DLD1 (cell line): ENCODE results near the gene LHX8.
"Not testable (repeated sequence)": the region's sequence is repeated elsewhere in the genome, so short reads cannot be mapped to it uniquely, and the experiment has no call there.

ENCODE experiments used
- in situ Hi-C: cut with HindIII; loops from 2 replicates; pipeline ENCODE4 v1.10.0; 2017; ENCODE audit warnings: low sequenced_read_pairs

LHX8 gene

DNA sequence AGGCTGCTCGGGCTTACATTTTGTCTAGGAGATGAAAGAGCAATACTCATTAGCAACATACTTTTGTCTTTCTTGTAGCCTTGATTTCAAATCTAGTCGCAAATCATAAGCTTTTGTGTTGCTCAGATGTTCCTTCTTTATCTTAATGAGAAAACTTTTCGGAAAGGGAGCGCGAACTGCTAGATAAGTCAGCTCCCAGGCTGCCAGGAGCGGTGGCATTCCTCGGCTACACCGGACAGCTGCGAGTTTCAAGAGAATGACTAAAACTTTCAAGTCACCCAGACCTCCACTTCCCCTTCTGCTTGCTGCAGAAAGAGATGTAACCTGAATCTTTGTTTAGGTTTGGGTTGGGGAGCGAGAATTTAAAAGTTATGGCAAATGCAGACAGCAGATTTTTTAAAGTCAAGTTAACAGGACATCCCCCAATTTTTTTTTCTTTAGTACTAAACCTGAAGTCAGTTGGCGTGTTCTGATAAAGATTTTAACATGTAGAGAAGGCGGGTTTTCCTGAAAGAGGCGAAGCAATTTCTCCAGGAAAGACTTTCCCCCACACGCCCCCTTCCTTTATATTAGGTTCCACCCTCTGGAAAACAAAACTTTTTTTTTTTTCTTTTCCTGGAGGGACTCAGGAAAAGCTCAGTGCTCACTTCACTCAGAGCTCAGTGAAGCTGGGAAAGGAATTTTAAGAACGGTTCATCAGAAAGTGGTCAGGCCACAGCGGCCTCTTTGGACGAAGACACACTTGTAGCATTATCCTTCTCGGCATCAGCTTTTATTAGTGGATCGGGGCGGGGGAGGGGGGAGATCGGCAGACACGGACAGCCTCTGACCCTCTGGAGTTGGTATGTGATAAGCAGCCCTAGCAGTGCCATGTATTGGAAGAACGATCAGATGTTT is at the start of gene LHX8:
LHX8 (plus strand) TSS at position 639 of the 897 bp plus-strand sequence. CDS start 2,227 bp downstream, outside the sequence.
- in situ Hi-C loops = no loop called here

DNA sequence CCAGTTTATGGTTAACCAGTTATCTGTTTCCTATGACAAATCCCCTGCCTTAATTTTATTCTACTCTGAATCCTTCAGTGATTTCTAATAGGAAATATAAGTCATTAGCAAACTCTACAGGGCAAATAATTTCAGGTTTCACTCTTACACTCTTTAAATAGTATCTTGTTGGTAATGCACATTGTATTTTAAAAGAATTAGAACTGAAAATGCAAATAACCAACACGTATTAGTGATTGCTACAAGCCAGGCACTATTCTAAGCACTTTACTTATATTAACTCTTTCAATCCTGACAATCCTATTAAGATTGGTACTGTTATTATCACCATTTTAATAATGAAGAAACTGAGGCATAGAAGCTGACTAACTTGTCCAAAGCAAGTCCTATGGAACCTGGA is 48.3 kb upstream of the LHX8 start:
- in situ Hi-C loops = no loop called here

- in situ Hi-C loops = no loop called here
These were observed 46.9 kb upstream of the LHX8 start for GRCh38 chr1:75087278-75087677.

DNA sequence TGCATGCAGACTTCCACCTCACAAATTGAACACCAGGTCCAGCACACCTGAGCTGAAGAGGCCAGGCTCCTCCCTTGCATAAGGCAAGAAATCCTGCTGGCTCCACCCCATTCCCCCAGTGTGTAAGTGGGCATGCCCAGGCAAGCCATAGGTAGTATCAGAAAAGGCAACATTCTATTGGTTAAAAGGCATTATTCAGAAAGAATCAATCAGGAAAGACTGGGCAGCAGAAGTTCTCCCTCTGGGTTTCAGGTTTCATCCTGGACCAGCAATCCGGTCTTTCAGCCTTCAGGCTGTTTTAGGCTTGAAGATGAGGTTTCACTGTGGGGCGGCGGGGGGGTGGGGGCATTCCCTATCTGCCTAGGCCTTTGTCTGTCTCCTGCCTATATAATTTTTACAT is 42.0 kb upstream of the LHX8 start:
- in situ Hi-C loops = no loop called here

DNA sequence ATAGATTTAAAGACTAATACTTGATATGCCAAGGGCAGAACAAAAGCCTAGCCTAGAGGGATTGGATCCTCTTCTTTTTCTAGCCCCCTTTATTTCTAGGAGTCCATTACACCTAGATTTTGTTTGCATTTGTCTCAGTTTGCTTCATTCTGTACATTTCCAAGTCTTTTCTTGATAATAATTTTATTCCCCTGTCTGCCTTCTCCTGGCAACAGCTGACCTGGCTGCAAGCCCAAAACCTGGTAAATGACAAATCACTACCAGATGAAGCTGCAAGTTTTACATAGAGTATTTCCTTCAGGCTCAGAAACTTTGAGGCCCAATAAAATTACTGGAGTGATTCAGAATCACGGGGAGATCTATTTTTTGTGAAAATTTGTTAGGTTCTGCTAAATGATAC is 36.5 kb upstream of the LHX8 start:
- in situ Hi-C loops = no loop called here

GRCh38 chr1:75099581-75099980 is 34.6 kb upstream of the LHX8 start:
- in situ Hi-C loops = no loop called here

GRCh38 chr1:75100481-75101092 is 33.6 kb upstream of the LHX8 start:
- in situ Hi-C loops = no loop called here

- in situ Hi-C loops = not testable (repeated sequence)
These were observed 21.7 kb upstream of the LHX8 start for GRCh38 chr1:75112362-75112951.

GRCh38 chr1:75115654-75116053 is 18.5 kb upstream of the LHX8 start:
- in situ Hi-C loops = no loop called here

- in situ Hi-C loops = no loop called here
These were observed 10.4 kb upstream of the LHX8 start for GRCh38 chr1:75123756-75124155.

GRCh38 chr1:75124510-75124909 is 9.7 kb upstream of the LHX8 start:
- in situ Hi-C loops = no loop called here

GRCh38 chr1:75125161-75125726 is 8.9 kb upstream of the LHX8 start:
- in situ Hi-C loops = no loop called here

DNA sequence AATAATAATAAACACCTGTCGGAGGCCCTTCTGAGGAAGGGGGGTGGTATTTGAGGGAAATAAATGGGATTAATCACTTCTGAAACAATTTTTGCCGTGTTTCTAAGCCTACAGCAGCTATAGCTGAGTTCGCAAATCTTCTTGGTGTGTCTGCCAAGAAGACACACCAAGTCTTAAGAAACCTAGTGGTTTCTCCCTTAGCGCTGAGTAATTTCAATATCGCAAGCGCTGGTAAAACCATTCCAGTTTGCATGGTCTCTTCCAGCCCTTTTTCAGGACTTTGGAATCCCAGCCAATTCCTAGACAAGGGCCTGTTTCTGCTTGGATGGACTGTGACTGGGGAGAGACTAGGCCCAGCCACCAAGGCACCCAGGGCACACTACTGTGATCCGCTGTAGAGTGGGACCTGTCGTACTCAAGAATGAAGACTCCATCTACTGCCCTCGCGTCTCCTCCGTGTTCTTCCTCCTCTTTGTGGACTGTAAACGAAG is 7.5 kb upstream of the LHX8 start:
- in situ Hi-C loops = no loop called here

DNA sequence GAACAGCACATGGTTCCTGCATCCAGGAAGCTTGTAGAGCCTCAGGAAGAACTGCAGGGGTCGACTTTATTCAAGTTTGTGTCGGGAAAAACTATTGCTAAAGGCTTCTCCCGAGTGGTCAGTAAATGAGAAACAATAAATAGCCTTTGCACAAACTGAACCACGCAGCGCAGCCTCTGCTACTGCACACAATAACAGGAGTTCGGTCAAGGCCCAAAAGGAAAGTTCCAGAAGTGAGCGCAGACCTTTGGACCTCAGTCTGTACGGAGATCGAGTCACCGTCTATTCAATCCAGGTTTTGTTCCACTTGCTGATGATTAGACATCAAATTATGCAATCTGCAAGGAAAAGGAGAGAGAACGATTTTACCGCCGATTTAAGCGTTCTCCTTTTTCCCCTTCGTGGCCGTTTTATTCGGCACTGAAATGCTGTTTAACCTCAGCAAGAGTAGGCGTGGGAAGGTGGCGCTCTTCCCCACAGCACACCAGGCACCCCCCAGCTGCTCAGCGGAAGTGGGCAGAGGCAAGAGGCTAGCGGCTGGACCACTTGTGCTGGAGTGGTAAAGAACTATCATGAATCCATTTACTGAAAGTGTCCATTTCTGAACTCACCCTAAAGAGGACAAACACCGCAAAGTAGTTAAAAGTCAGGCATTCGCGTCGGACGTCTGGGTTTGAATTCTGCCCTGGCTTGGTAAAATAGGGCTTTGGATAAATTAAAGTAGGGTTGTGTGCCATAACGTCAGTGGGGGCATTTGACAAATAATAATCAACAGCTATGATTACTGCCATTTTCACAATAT is 6.1 kb upstream of the LHX8 start:
- in situ Hi-C loops = no loop called here

- in situ Hi-C loops = no loop called here
These were observed 4.6 kb upstream of the LHX8 start for GRCh38 chr1:75129660-75129982.

- in situ Hi-C loops = no loop called here
These were observed 4.0 kb upstream of the LHX8 start for GRCh38 chr1:75129983-75130789.

- in situ Hi-C loops = no loop called here
These were observed 3.2 kb upstream of the LHX8 start for GRCh38 chr1:75130865-75131564.

GRCh38 chr1:75131565-75132241 is 2.5 kb upstream of the LHX8 start:
- in situ Hi-C loops = no loop called here
